HG02852 (cell line): ENCODE measurements around the gene MSMO1.
"Not testable (repeated sequence)": the region's sequence is repeated elsewhere in the genome, so short reads cannot be mapped to it uniquely, and the experiment has no call there.

Experiments
- ATAC-seq: cut with Tn5 transposase; IDR thresholded peaks from one replicate; pipeline ENCODE4 v1.9.1; 2021; ENCODE audit warnings: mild to moderate bottlenecking, moderate library complexity; ENCODE audit not compliant: unreplicated experiment

MSMO1 gene

GRCh38 chr4:165324236-165324917 lies 3.1 kb upstream of the MSMO1 start:
- no peak for ATAC-seq

GRCh38 chr4:165324918-165325304 lies 2.6 kb upstream of the MSMO1 start:
- no peak for ATAC-seq

- ATAC-seq: no peak
Observed at GRCh38 chr4:165325732-165326512, 1.5 kb upstream of the MSMO1 start.

- no peak for ATAC-seq
Observed at GRCh38 chr4:165326831-165327210, 648 bp upstream of the MSMO1 start.

GRCh38 chr4:165328101-165328425 lies 594 bp downstream of the MSMO1 start:
- ATAC-seq: no peak

GRCh38 chr4:165328708-165329107 lies 1.2 kb downstream of the MSMO1 start:
- no peak for ATAC-seq

GRCh38 chr4:165330071-165330470 lies 2.6 kb downstream of the MSMO1 start:
- ATAC-seq: no peak

GRCh38 chr4:165330666-165331065 lies 3.2 kb downstream of the MSMO1 start:
- no peak for ATAC-seq

GRCh38 chr4:165331359-165331758 lies 3.9 kb downstream of the MSMO1 start:
- no peak for ATAC-seq

GRCh38 chr4:165331823-165332222 lies 4.4 kb downstream of the MSMO1 start:
- ATAC-seq: no peak

GRCh38 chr4:165332502-165332901 lies 5.0 kb downstream of the MSMO1 start:
- no peak for ATAC-seq

GRCh38 chr4:165335163-165335703 lies 7.8 kb downstream of the MSMO1 start:
- ATAC-seq: no peak

GRCh38 chr4:165336743-165337142 lies 9.3 kb downstream of the MSMO1 start:
- ATAC-seq: no peak

- not testable (repeated sequence) for ATAC-seq
Observed at GRCh38 chr4:165342340-165342739, 14.9 kb downstream of the MSMO1 start.

- ATAC-seq: no peak
Observed at GRCh38 chr4:165343353-165344191, 16.1 kb downstream of the MSMO1 start.

- no peak for ATAC-seq
Observed at GRCh38 chr4:165345666-165346417, 18.4 kb downstream of the MSMO1 start.

- ATAC-seq: no peak
Observed at GRCh38 chr4:165347647-165348569, 20.4 kb downstream of the MSMO1 start.

- no peak for ATAC-seq
Observed at GRCh38 chr4:165351359-165352130, 24.1 kb downstream of the MSMO1 start.

GRCh38 chr4:165355900-165356300 lies 28.4 kb downstream of the MSMO1 start:
- ATAC-seq: no peak
